ENCODE data around the gene MIGA2.
A peak's percentile ranks its signal among the peaks of the same experiment; 100 is the strongest.
"Not testable (repeated sequence)": the region's sequence is repeated elsewhere in the genome, so short reads cannot be mapped to it uniquely, and the experiment has no call there.

The MIGA2 gene

GRCh38 chr9:129105857-129106694, 69.7 kb downstream of the MIGA2 start:
- Mint-ChIP-seq H3K36me3 (no peaks in the 10 kb centered on the region), H3K4me3 (no peak overlapping the region), H3K27me3 (peaks cover 14% of the 10 kb centered on the region), H3K9me3 (no peaks in the 10 kb centered on the region), H3K4me1 (peaks cover 9% of the 10 kb centered on the region), H3K27ac (no peak overlapping the region)
- ATAC-seq: no peak

- Mint-ChIP-seq H3K27ac (no peak overlapping the region), H3K4me3 (no peak overlapping the region), H3K9me3 (no peaks in the 10 kb centered on the region), H3K4me1 (peaks cover 18% of the 10 kb centered on the region), H3K27me3 (peaks cover under 1% of the 10 kb centered on the region), H3K36me3 (no peaks in the 10 kb centered on the region)
- no peak for ATAC-seq
Observed at GRCh38 chr9:129107651-129108050, 71.2 kb downstream of the MIGA2 start.

- Mint-ChIP-seq H3K4me3 (no peak overlapping the region), H3K36me3 (no peaks in the 10 kb centered on the region), H3K27ac (no peak overlapping the region), H3K4me1 (peaks cover 20% of the 10 kb centered on the region), H3K9me3 (no peaks in the 10 kb centered on the region), H3K27me3 (no peaks in the 10 kb centered on the region)
- no peak for ATAC-seq
Observed at GRCh38 chr9:129108083-129108804, 71.8 kb downstream of the MIGA2 start.

GRCh38 chr9:129108805-129109536, 72.5 kb downstream of the MIGA2 start:
- no peak for ATAC-seq
- Mint-ChIP-seq H3K27ac (peak overlapping the region; percentile 19), H3K27me3 (no peaks in the 10 kb centered on the region), H3K4me3 (peak overlapping the region; percentile 94), H3K36me3 (no peaks in the 10 kb centered on the region), H3K9me3 (no peaks in the 10 kb centered on the region), H3K4me1 (peaks cover 27% of the 10 kb centered on the region)

- no peaks in the 10 kb centered on the region for H3K9me3 Mint-ChIP-seq
- ATAC-seq: no peak
- peaks cover 32% of the 10 kb centered on the region for H3K4me1 Mint-ChIP-seq
- peak overlapping the region; percentile 94 for H3K4me3 Mint-ChIP-seq
- H3K27ac Mint-ChIP-seq: peak overlapping the region; percentile 19
- H3K27me3 Mint-ChIP-seq: no peaks in the 10 kb centered on the region
- H3K36me3 Mint-ChIP-seq: no peaks in the 10 kb centered on the region
Observed at GRCh38 chr9:129109537-129109903, 73.1 kb downstream of the MIGA2 start.

- H3K36me3 Mint-ChIP-seq: no peaks in the 10 kb centered on the region
- H3K4me1 Mint-ChIP-seq: peaks cover 38% of the 10 kb centered on the region
- peak overlapping the region; percentile 93 for H3K27ac Mint-ChIP-seq
- H3K4me3 Mint-ChIP-seq: peak overlapping the region; percentile 94
- no peaks in the 10 kb centered on the region for H3K9me3 Mint-ChIP-seq
- ATAC-seq: no peak
- no peaks in the 10 kb centered on the region for H3K27me3 Mint-ChIP-seq
Observed at GRCh38 chr9:129109952-129110739, 73.7 kb downstream of the MIGA2 start.

GRCh38 chr9:129110740-129111527, 74.5 kb downstream of the MIGA2 start, which contains the start of the genes CRAT and PTPA:
Gene CRAT (minus strand): TSS chr9:129110793. CDS start chr9:129110509, 284 bp downstream.
Gene PTPA (plus strand): TSS chr9:129111415. CDS start chr9:129111601, 186 bp downstream.
- H3K36me3 Mint-ChIP-seq: no peaks in the 10 kb centered on the region
- peak within 1 kb of the TSS; percentile 94 for H3K4me3 Mint-ChIP-seq
- H3K4me1 Mint-ChIP-seq: peaks cover 45% of the 10 kb centered on the region
- peak within 1 kb of the TSS; percentile 93 for H3K27ac Mint-ChIP-seq
- H3K9me3 Mint-ChIP-seq: no peaks in the 10 kb centered on the region
- ATAC-seq: peak; percentile 94
- H3K27me3 Mint-ChIP-seq: no peaks in the 10 kb centered on the region

GRCh38 chr9:129111528-129112151, 75.2 kb downstream of the MIGA2 start:
- ATAC-seq: peak; percentile 10
- Mint-ChIP-seq H3K9me3 (no peaks in the 10 kb centered on the region), H3K27ac (peak overlapping the region; percentile 93), H3K4me3 (peak overlapping the region; percentile 94), H3K4me1 (peaks cover 45% of the 10 kb centered on the region), H3K36me3 (no peaks in the 10 kb centered on the region), H3K27me3 (no peaks in the 10 kb centered on the region)

GRCh38 chr9:129112526-129112925, 76.1 kb downstream of the MIGA2 start:
- H3K4me1 Mint-ChIP-seq: peaks cover 45% of the 10 kb centered on the region
- not testable (repeated sequence) for H3K9me3 Mint-ChIP-seq, H3K36me3 Mint-ChIP-seq, ATAC-seq, H3K27me3 Mint-ChIP-seq
- peak overlapping the region; percentile 93 for H3K27ac Mint-ChIP-seq
- H3K4me3 Mint-ChIP-seq: peak overlapping the region; percentile 94

GRCh38 chr9:129113645-129114304, 77.3 kb downstream of the MIGA2 start:
- Mint-ChIP-seq H3K9me3 (no peaks in the 10 kb centered on the region), H3K4me1 (peaks cover 45% of the 10 kb centered on the region), H3K27ac (no peak overlapping the region), H3K27me3 (no peaks in the 10 kb centered on the region), H3K4me3 (no peak overlapping the region), H3K36me3 (no peaks in the 10 kb centered on the region)
- no peak for ATAC-seq

GRCh38 chr9:129118799-129119198, 82.4 kb downstream of the MIGA2 start:
- ATAC-seq: no peak
- Mint-ChIP-seq H3K4me1 (peaks cover 20% of the 10 kb centered on the region), H3K27ac (no peak overlapping the region), H3K4me3 (no peak overlapping the region), H3K27me3 (no peaks in the 10 kb centered on the region), H3K9me3 (no peaks in the 10 kb centered on the region), H3K36me3 (peaks cover 35% of the 10 kb centered on the region)

GRCh38 chr9:129121483-129121882, 85.1 kb downstream of the MIGA2 start:
- Mint-ChIP-seq H3K4me1 (peaks cover 11% of the 10 kb centered on the region), H3K9me3 (no peaks in the 10 kb centered on the region), H3K4me3 (no peak overlapping the region), H3K27me3 (no peaks in the 10 kb centered on the region), H3K27ac (no peak overlapping the region), H3K36me3 (peaks cover 46% of the 10 kb centered on the region)
- ATAC-seq: no peak

Measured in stimulated activated memory B cell treated with anti-CD40 and anti-IgM and Interleukin-4, amounts not matched to agents 10 μg/mL and 1 μg/mL and 100 μg/mL, for 72 hours (primary cell).